NCI-H1417 treated with DMSO at 0.1 percent for 48 hours (cell line): ENCODE results near the gene RTCA.
"Not testable (repeated sequence)": the region's sequence is repeated elsewhere in the genome, so short reads cannot be mapped to it uniquely, and the experiment has no call there.

Experiments
- DNase-seq: peaks from one replicate; lab custom pipeline; 2025; lab: John Stamatoyannopoulos, UW

The RTCA gene

DNA sequence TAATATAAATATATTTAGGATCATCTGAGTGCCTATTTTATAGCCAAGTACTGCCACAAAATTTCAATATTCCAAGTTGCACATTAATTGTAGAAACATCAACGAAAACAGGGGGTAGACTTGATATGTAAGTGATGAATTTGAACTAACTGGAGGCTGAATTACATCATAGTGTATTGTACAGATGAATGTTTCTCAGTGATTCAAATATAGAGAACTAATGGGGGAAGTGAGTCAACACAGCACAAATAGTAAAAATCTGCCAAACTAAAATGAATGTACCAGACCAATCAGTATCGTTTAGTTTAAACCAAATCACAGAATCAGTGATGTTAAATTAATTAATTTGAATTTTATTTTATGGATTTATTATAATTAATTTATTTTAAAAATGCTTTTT lies 42.8 kb downstream of the RTCA start:
- DNase-seq, result no peak

DNA sequence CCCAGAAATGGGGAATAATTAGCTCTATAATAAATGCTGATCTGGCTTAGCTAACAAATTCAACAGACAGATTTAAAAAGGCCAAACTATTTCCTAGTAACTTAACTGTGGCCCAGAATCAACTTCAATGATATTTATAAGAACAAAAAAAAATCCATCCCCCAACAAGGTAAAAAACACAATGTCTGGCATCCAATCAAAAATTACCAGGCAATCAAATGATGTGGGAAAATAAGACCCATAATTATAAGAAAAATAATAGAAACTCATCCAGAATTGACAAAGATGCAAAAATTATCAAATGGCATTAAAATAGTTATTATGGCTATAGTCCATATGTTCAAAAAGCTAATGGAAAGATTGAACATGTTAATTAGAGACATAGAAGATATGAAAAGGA lies 43.8 kb downstream of the RTCA start:
- DNase-seq, result no peak

DNA sequence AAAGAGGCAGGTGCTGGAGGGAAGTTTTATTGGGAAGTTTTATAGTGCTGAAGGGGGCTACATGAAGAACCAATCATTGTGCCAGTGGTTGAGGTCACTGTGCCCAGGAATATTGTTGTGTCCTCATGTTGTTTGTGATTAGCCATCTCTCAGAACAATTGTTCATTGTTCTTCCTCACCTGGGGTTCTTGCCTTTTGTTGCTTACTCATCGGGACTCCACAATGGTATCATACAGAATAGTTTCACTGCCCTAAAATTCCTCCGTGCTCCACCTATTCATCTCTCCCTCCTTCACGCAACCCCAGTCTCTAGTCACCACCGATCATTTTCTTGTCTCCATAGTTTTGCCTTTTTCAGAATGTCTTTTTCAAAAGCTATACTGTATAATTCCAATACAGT lies 47.4 kb downstream of the RTCA start:
- no peak for DNase-seq

DNA sequence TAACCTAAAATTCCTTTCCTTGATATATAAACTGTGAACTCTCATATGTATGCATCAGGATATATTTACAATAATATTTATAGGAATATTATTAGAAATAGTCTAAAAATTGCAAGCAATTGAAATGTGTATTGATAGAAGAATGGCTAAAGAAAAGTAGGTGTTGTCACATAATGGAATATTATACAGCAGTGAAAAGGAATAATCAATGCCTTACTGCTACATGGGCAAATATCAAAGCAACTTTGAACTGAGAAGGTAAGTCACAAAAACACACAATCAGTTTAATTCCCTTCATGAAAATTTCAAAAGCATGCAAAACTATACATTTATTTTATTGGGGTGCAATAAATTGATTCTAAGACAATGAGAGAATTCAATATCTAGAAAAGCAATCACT lies 50.6 kb downstream of the RTCA start:
- no peak for DNase-seq

DNA sequence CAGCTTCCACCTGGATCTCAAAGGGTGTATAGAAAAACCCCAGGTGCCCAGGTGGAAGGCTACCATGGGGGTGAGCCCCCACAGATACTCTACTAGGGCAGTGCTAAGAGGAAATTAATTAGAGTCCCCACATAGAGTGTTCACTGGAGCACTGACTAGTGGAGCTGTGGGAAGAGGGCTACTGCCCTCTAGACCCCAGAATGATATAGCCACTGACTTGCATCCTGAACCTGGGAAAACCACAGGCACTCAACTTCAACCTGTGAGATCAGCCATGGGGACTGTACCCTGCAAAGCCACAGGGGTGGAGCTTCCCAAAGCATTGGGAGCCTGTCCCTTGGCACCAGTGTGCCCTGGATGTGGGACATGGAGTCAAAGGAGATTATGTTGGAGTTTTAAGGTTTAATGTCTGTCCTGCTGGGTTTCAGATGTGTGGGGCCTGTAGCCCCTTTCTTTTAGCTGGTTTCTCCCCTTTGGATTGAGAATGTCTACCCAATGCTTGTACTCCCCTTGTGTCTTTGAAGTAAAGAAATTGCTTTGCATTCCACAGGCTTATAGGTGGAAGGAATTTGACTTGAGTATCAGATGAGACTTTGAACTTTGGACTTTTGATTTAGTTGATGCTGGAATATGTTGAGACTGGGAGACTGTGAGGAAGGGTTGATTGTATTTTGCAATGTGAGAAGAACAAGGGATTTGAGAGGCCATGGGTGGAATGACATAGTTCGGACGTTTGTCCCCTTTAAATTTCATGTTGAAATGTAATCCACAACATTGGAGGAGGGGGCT lies 54.5 kb downstream of the RTCA start:
- no peak for DNase-seq

DNA sequence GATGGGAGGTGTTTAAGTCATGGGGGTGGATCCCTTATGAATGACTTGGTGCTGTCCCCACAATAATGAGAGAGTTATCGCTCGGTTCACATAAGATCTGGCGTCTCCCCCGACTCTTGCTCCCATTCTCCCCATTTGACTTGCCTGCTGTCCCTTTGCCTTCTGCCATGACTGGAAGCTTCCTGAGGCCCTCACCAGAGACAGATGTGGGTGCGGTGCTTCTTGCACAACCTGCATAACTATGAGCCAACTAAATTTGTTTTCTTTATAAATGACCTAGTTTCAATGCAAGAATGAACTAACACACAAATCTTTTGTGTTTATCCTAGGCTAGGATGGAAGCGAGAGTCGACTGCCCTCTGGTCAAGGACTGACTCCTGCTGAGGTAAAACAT lies 55.1 kb downstream of the RTCA start:
- no peak for DNase-seq

DNA sequence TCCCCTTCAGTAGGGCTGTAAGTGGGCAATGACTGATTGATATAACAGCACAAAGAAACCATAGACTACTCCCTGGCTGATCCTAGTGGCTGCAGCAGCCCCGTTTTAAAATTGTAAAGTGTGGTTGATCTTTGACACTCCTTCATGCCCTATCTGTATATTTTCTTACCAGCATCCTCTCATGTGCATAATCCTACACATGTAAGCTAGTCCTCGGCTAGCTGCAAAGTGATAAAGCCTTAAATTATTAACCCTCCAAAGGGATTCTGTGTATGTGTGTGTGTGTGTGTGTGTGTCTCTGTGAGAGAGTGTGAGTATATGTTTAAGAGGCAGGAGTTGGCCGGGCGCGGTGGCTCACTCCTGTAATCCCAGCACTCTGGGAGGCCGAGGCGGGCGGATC lies 55.5 kb downstream of the RTCA start:
- no peak for DNase-seq

DNA sequence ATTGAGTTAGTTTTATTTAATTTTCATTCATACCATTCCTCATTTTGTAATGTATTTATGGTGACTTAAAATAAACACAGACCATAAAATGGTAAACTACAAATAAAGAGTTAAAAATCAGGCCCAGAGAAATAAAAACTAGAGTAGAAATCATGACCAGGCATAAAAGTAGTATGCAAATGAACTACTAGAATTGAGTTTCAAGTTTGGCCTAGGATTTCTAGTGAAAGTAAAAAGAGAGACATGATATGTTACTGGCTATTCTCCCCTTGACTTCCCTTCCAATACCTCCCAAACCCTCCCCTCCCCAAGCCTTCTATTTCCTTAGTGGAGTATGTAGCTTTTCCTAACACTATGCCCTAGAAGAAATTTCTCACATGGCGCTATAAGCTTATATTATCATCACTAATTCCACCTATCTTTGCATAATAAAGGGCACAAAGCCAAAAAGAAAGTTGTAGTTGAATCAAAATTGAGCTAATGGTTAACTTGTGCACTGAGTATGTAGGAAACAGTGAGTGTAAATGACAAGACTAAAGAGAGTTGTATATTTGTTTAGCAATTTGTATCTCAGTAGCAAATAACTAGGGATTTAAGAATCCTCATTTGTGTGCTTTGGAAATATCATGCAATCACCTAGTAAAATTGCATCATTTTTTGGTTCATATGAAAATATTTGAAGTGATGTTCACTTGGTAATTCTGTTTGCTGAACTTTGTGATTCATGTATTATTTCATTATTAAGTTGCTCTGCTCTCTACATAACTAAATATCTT lies 56.6 kb downstream of the RTCA start:
- DNase-seq, result no peak

DNA sequence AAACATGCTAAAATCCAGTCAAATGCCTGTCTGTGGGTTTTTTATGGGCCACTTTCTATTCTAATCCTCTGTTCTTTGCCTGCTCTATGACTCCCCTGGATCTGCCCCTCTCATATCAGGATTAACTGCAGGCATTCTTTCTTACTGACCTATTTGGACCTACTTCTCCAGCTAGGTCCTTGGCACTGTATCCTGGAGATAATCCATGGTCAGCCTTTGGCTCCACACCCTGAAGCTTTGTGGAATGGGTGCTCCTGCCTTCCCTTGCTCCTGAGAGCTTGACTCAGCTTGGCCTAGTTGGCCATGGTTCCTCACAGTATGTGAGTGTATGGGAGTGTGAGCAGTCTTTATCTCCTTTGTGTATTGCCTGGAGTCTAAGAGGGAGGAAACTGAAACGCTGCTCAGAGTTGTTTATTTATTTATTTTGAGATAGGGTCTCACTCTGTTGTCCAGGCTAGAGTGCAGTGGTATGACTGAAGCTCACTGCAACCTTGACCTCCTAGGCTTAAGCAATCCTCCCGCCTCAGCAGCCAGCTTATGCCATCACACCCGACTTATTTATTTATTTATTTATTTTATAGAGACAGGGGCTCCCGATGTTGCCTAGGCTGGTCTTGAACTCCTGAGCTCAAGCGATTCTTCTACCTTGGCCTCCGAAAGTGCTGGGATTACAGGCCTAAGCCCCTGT lies 57.5 kb downstream of the RTCA start:
- DNase-seq, result no peak

DNA sequence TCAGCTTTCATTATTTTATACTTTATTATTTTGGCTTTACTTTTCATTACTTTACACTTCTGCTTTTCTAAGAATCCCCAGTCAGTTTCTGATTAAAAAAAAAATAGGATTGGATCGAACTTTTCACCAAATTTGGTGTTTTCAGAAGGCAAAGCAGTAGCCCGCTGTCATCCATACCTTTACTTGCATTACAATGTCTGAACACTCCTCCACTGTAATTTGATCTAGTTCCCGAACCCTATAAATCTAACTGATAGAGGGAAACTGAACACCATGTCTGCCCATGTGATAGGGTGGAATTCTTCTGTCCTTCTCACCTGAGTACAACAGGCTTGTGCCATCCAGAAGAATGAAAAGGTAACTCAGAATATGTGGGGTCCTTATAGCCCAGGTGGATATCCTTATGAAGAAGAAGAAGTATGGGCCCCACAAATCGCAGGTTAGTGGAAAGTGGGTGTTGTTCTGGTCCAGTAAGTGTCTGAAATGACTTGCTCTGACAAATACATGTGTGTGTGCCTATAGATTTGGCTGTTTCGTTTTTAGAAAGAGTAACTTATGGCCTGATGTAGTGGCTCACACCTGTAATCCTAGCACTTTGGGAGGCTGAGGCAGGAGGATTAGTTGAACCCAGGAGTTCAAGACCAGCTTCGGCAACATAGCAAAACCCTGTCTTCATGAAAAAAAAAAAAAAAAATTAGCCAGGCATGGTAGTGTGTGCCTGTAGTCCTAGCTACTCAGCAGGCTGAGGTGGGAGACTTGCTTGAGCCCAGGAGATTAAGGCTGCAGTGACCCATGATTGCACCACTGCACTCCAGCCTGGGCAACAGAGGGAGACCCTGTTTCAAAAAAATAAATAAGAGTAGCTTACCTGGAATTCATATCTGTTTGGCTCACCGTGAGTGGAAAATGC lies 59.7 kb downstream of the RTCA start:
- no peak for DNase-seq

DNA sequence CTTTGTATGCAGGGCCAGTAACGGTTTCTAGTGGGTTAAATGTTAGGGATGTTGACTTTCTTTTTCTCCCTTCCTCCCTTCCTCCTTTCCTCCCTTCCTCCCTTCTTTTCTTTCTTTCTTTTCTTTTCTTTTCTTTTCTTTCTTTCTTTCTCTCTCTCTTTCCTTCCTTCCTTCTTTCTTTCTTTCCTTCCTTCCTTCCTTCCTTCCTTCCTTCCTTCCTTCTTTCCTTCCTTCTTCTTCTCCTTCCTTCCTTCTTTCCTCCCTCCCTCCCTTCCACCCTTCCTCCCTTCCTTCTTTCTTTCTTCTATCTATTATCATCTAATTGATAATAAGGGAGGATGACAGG lies 60.3 kb downstream of the RTCA start:
- not testable (repeated sequence) for DNase-seq

DNA sequence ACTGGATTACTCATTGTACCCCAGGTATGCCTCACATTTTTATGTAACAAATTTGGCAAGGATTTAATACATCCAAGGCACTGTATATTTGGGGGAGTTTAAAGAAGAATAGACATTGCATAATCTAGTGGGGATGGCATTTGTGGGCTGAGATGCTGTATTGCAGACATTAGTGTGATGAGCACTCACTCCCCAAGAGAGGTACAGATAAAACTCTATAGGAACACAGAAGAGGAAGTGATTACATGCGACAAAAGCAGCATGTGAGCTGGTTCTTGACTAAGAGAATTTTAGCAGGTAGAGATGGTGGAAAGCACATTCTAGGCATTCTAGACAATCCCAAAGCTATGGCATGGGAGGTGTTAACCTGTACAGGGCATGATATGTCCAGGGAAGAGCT lies 62.1 kb downstream of the RTCA start:
- DNase-seq, result no peak

DNA sequence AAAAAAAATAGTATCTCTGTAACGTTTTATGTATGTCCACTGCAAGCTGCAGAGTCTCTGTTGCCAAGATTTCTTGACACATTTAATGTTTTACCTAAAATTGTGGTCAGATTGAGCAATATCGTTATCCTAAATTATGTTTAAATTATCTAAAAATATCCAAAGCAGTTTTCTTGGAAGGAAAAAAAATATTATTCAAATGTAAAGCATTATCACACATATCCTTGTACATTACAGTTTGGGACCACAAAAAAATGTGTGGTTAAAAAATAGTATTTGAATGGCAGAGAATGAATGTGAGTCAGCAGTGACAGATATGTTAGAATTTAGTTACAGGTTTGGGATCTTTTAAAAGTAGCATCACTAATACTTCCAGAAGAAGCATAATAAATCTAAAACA lies 65.1 kb downstream of the RTCA start:
- DNase-seq, result not testable (repeated sequence)

DNA sequence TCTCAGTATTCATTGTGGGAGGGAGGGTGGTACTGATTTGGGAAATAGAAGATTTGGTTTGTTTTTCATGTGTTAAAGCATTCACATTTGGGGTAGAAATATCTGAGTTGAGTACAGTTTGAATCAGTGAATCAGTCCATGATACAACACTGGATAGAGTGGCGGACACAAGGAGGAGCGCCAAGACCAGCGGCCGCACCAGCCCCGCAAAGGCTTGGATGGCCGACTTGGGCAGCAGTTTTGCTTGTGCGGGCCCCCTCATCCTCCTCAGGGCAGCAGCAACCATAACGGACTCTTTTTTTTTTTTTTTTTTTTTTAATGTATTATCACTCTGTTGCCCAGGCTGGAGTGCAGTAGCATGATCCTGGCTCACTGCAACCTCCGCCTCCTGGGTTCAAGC lies 66.3 kb downstream of the RTCA start:
- DNase-seq, result no peak

DNA sequence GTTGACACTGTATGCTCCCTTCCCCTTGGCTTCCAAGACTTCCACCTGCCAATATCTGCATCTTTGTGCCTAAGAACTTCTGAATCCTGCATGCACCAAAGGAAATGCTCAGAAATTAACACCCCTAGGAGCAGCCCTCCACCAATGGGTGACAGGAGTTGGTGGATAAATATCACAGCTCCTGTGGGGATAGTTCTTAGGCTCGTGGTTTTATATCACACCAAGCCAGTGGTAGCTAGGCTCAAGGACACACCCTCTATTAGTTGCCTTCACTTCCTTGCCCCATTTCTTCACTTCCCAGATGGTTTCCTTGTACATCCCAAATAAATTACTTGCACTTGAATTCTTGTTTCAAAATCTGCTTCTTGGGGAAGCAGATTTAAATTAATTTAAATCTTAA lies 69.4 kb downstream of the RTCA start:
- no peak for DNase-seq

DNA sequence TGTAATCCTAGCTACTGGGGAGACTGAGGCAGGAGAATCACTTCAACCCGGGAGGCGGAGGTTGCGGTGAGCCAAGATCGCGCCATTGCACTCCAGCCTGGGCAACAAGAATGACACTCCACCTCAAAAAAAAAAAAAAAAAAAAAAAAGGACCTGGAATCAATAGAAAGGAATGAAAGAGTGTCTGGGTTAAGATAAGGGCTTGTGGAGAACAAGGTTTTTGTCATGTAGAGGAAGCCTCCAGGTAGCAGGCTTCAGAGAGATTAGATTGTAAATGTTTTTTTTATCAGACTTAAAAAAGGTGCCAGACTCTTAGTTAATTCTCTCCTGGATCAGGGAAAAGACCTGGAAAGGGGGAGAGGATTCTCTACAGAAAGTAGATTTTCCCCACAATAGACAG lies 71.9 kb downstream of the RTCA start:
- DNase-seq, result not testable (repeated sequence)

DNA sequence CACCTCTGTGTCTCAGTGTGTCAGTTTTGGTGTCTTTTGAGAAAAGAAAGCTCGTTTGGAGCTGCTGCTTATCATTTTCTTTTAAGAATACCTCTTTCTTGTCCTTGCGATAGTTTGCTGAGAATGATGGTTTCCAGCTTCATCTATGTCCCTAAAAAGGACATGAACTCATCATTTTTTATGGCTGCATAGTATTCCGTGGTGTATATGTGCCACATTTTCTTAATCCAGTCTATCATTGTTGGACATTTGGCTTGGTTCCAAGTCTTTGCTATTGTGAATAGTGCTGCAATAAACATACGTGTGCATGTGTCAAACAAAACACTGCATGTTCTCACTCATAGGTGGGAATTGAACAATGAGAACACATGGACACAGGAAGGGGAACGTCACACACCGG lies 73.7 kb downstream of the RTCA start:
- not testable (repeated sequence) for DNase-seq

DNA sequence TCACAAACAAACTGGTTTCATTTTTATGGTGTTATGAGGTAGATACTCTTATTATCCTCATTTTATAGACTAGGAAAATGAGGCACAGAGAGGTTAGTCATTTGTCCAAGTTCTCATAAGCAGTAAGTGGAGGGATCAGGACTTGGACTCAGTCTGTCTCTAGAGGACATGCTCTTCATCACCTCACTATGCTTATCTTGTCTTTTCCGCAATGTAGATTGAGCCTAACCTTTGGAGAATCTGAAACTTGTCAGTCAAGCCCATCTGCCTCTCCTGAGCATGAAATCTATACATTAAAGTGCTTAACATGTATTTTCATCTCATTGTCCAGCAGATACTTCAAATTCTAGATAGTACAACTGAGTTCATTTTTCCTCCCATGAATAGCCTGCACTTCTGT lies 74.5 kb downstream of the RTCA start:
- no peak for DNase-seq

DNA sequence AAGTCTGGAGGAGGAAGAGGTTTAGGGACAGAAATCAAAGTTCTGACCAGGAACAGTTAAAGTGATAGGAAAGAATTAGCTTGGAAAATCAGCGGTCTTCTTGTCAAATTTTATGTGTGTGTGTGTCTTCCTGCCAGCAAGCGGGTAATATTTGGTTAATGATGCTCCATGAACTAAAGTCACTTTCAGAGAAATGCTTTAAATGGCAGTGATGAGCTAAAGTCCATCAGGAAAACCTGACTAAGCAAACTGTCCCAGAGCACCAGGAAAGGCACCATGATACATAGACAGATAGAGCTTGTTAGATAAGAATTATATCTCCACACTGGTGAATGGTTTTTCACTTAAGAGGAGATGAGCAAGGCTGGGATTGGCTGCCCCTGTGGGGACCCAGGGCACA lies 76.3 kb downstream of the RTCA start:
- DNase-seq, result no peak
